ENCODE results near the gene IGDCC3. TPM values are rescaled to one million over a fixed set of nuclear protein-coding genes. Genes with fewer than 3 reads are reported as not detected.

The IGDCC3 gene
- polyA plus RNA-seq, 2 of the 4 experiments (the other 2 are of a cell fraction): 0.04 to 0.12 TPM

DNA sequence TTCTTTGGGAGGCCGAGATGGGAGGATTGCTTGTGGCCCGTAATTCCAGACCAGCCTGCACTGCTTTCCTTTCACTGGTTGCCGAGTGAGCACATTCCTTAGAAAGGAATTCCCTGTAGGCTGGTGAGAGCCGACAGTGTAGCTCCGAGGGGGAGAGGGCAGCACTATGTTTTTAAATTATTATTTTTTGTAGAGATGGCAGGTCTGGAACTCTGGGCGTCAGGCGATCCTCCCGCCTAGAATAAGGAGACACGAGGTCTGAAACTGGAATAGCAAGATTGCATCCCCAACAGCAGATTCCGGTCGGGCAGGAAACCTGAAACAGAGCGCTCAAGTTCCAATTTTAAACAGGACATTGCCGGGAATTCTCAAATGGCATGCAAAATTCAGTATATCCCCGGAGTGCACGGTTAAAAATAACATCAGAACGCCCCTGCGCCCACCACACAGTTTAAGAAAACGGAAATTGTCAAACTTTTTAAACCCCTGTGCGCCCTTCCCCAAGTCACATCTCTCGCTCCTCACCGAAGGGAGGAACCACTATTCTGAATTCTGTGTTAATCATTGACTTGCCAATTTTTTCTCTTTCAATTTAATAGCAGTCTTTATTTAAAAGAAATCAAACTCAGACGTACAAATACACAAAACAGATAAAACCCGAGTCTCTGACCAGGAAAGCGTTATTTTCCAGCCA, 74.0 kb downstream of the IGDCC3 start (continued):
- TF ChIP-seq FOSL2 (IDR thresholded peaks at IDR 0.05): no peak
- no peak for TF ChIP-seq FOSL2 (CRISPR knock-in tag; IDR thresholded peaks at IDR 0.05)
- no peak for TF ChIP-seq MAZ (IDR thresholded peaks at IDR 0.05; ENCODE audit: borderline replicate concordance, low read depth, low read length)
- TF ChIP-seq MAFK (IDR thresholded peaks at IDR 0.05; ENCODE audit: partially characterized antibody): peak; percentile 78
- TF ChIP-seq ZFP36 (IDR thresholded peaks at IDR 0.05; ENCODE audit: borderline replicate concordance, partially characterized antibody): no peak
- TF ChIP-seq KDM1A (IDR thresholded peaks at IDR 0.05; ENCODE audit: low read depth): no peak
- TF ChIP-seq REST (IDR thresholded peaks at IDR 0.05): no peak
- TF ChIP-seq NPAS2 (CRISPR knock-in tag; IDR thresholded peaks at IDR 0.05; ENCODE audit: borderline replicate concordance): peak; percentile 56; the same call in 1 of the 2 replicates
- TF ChIP-seq EHF (CRISPR knock-in tag; IDR thresholded peaks at IDR 0.05): peak; percentile 89
- no peak; the same call in 1 of the 2 replicates for TF ChIP-seq FOSB (CRISPR knock-in tag; IDR thresholded peaks at IDR 0.05)
- no peak for TF ChIP-seq EP300 (IDR thresholded peaks at IDR 0.05)
- TF ChIP-seq TFCP2L1 (CRISPR knock-in tag; IDR thresholded peaks at IDR 0.05): peak; percentile 60; the same call in 1 of the 2 replicates
- TF ChIP-seq, protein P1, sequence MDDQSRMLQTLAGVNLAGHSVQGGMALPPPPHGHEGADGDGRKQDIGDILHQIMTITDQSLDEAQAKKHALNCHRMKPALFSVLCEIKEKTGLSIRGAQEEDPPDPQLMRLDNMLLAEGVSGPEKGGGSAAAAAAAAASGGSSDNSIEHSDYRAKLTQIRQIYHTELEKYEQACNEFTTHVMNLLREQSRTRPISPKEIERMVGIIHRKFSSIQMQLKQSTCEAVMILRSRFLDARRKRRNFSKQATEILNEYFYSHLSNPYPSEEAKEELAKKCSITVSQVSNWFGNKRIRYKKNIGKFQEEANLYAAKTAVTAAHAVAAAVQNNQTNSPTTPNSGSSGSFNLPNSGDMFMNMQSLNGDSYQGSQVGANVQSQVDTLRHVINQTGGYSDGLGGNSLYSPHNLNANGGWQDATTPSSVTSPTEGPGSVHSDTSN (IDR thresholded peaks at IDR 0.05): no peak
- no peak for TF ChIP-seq MYC (IDR thresholded peaks at IDR 0.05; ENCODE audit: borderline replicate concordance, low read length)
- no peak for TF ChIP-seq RAD21 (conservative IDR thresholded peaks at IDR 0.05 in 1 of 2, IDR thresholded peaks at IDR 0.05 in 1 of 2)
- TF ChIP-seq HMGXB4 (CRISPR knock-in tag; IDR thresholded peaks at IDR 0.05; ENCODE audit: borderline replicate concordance): 0 out of 2 replicates have a peak, but pooled peaks have one; percentile 53
- TF ChIP-seq E2F6 (IDR thresholded peaks at IDR 0.05; ENCODE audit: borderline replicate concordance, low read depth): peak; percentile 99
- no peak for TF ChIP-seq CHD2 (IDR thresholded peaks at IDR 0.05; ENCODE audit: low read length, partially characterized antibody)
- peak; percentile 99 for TF ChIP-seq MAX (IDR thresholded peaks at IDR 0.05)

DNA sequence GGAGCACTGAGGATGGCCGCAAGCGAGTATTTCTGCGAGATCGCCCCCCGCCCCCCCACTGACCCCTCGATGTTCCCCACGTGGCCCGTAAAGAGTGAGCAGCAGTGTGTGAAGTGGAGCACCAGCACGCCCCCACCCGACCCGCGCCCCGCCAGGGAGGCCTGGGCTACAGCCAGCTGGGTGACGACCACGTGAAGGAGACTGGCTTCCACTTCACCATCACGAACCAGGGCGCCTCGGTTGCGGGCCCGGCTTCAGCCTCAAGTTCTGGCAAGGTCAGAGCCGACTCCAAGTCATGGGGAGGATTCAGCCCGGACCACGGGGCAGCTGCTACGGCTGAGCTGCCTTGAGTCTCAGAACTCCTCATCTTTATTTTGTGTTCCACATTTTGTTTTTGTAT, 75.7 kb downstream of the IGDCC3 start:
- Histone ChIP-seq H3K4me3 (no peak overlapping the region), H3K4me2 (no peak overlapping the region), H3K9me3 (no peaks in the 10 kb centered on the region), H3K27ac (no peak overlapping the region; a peak in 1 of 6 replicates), H3K4me1 (peaks cover 28% of the 10 kb centered on the region)
- CTCF ChIA-PET: interaction anchor here (1.3 to 10.2 kb wide), 3 partner anchors 16 to 113 kb away, joined by 4 to 177 read pairs (median 8); partner anchors contain the start of genes CLPX and PARP16
- ATAC-seq: no peak
- no peak for FAIRE-seq
- POLR2A ChIA-PET: no interaction called here
- DNase-seq (ENCODE audit: low read depth in 1 of 2, low spot score in 1 of 2): no peak
- WGBS (ENCODE audit: missing lambda C conversion rate): 87% methylated on average over 16 of the region's 24 CpGs
- no peak for TF ChIP-seq ZC3H11A (IDR thresholded peaks at IDR 0.05)
- no peak for TF ChIP-seq POLR2AphosphoS2 (conservative IDR thresholded peaks at IDR 0.05; ENCODE audit: low read length)
- TF ChIP-seq HES2 (IDR thresholded peaks at IDR 0.05): no peak

All from A549 (cell line).